NCI-H524 (cell line): Measurements from ENCODE around the gene CHSY3.

Experiments used
- DNase-seq, 2 experiments: peaks; one replicate each; lab custom pipeline; 2025; lab: John Stamatoyannopoulos, UW

Gene CHSY3

DNA sequence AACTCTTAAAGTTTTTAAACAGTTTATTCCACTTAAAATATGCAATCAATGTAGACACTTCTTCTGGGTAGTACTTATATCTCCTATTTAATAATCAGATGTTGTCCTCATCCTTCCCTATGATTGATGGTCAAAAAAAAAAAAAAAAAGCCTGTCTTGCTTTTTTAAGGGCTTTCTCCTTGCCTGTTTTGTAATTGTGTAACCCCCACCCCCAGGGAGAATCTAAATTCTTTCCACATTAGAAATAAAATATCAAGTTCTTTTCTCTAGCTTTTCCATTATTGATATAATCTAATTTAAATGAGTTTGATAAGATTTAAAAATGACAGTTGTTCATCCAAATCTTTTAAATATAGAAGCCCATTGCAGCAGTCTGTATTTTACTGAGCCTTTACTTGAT, 119.7 kb downstream of the CHSY3 start:
- no peak for DNase-seq

- no peak for DNase-seq
Measured at GRCh38 chr5:130025511-130025910, 121.2 kb downstream of the CHSY3 start.

GRCh38 chr5:130032807-130033206, 128.5 kb downstream of the CHSY3 start:
- no peak for DNase-seq

DNA sequence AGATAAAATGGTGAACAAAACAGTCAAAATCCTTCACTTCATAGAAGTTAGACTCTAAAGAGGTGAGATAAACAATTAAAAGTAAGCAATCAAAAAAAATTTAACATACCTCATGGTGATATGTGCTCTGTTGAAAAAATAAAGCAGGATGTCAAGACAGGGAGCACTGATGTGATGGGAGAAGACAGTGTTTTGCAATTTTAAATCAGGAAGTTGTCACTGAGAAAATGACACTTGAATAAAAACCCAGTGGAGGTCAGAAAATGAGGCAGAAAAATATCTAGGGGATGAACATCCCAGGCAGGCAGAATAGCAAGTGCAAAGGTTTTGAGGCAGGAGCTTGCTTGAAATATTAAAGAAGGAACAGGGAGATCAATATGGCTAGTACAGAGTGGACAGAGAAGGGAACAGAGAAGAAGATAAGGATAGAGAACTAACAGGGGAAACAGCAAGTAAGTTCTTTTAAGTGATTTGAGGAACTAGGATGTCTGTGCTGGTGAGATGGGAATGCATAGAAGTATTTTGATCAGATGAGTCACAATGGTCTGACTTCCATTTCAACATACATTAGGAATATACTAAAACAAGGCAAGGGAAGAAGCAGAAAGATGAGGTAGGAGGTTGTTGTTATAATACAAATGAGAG, 130.4 kb downstream of the CHSY3 start:
- DNase-seq, result no peak

DNA sequence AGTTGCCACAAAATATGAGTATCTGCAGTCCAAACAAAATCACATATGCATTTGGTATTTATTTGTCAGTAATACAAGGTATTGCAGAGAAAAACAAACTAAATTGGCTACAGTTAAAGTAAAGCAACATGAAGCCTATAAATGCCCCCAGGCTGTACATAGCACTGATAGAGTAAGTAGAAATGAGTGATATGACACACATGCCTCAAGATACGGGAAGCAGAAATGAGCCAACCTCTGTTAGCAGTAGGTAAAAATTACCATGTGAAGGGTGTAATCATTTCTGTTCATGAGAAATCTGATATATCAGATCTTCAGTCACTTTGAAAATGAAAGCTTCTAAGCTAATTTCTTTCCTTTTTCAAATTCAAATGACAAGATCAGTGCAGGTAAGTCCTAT, 131.1 kb downstream of the CHSY3 start:
- DNase-seq, result no peak

DNA sequence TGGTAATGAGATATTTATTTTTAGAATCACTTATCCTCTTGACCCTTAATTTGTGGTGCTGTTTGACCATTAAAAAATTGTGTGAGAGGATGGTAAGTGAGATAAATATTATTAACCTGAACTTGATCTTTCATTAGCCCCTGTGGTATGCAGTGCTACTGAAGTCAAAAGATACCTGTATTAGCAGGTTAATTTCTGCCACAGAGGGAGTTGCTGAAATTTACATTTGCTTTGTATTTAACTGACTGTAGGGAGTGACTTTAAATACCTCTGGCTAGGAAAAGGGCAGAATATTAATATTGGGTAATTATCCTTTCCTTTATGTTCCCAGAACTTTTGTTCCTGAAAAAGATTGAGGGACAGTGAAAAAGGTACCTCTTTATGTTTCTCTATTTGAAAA, 133.6 kb downstream of the CHSY3 start:
- DNase-seq, result no peak

DNA sequence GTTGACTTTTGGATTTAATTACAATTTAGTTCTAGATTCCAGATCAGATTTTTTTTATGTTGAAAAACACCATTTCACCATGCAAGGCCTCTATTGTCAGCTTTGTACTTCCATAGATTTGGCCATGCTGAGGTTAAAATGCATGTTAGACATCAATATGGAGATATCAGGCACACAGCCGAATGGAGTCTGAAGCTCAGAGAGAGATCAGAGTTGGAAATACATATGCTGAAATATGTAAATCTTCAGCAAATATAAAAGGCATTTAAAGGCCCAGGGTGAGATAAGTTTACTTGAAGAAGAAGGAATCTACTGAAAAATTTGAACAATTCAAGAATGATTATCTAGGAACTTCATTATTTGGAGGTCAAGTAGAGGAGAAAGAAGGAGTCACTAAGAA, 139.6 kb downstream of the CHSY3 start:
- DNase-seq, result no peak

GRCh38 chr5:130045334-130045733, 141.1 kb downstream of the CHSY3 start:
- DNase-seq, result no peak

DNA sequence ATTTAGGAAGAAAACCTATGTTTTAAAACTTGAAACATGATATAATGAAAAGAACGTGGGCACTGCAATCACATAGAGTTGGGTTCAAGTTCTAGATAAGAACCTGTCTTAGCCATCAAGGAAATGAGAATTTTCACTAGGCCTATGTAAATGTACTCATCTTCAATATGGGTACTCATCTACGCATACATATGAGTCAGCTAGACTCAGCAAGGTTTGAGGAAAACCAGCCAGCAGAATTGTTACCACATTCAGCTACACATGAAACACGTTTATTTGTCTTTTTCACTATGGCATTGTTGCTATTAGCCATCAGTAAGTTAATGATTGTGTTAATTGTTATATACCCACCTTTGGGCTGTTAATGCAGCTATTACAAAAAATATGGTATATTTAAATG, 146.3 kb downstream of the CHSY3 start:
- DNase-seq, result no peak

DNA sequence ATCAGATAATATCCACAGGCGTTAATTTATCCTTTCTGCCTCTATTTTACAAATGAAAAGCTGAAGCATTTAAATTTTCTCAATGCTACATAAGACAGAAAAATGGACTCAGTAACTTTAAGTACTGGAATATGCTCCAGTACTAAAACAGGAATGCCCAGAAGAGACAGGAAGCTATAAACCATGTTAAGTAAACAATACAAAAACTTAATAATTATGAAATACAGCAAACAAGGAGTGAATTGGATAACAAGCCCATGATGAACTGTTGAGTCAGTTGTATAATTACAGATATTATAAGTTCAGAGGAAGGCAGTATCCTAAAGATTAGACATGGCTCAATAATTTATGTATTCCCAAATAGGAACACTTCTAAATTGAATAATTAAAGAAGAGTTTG, 148.5 kb downstream of the CHSY3 start:
- DNase-seq, result no peak

GRCh38 chr5:130055572-130055971, 151.3 kb downstream of the CHSY3 start:
- DNase-seq, result no peak

DNA sequence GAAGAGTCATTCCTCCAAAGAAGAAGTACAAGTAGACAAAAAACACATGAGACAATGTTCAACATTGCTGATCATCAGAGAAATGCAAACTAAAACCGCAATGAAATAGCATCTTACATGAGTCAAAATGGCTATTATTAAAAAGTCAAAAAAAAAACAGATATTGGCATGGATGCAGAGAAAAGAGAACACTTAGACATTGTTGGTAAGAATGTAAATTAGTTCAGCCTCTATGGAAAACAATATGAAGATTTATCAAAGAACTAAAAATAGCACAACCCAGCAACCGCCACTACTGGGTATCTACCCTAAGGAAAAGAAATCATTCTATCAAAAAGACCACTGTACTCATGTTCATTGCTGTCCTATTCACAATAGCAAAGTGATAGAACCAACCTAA, 157.5 kb downstream of the CHSY3 start:
- no peak for DNase-seq

- DNase-seq, result no peak
Measured at GRCh38 chr5:130063603-130064002, 159.3 kb downstream of the CHSY3 start.

- DNase-seq, result no peak
Measured at GRCh38 chr5:130064484-130064883, 160.2 kb downstream of the CHSY3 start.

DNA sequence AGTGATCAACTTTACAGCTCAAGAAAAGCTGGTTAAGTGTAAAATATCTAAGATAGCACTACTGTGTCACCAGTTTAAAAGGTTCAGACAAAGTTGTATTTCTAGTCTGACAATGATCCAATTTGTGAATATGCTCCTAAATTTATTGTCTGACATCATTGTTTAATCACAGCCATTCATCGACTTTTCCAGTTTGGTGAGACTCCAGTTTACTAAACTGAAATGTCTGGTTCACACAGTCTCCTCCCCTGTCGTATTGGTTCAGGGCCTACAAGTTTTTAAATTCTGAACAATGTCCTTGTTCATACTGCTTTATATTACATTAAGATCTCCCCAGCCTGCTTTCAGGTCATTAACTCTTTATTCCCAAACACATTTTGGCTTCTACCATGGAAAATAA, 161.4 kb downstream of the CHSY3 start:
- DNase-seq, result no peak

DNA sequence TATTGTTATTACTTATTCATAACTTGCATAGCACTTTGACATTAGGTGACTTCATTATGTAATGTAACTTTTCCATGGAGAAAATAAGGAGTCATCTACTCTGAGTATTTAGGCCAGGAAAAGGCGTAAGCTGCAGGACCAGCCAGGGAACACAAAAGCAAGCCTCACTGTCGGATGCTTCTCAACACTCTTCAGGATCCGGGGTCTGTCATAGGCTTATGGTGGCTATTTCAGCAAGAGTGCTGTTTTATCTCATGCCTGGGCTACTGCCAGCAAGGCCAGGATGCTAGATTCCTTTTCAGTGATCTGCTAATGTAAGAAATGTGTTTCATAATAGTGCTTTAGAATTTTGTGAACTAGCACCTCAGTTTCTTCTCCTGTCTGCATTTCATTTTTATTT, 162.4 kb downstream of the CHSY3 start:
- no peak for DNase-seq

DNA sequence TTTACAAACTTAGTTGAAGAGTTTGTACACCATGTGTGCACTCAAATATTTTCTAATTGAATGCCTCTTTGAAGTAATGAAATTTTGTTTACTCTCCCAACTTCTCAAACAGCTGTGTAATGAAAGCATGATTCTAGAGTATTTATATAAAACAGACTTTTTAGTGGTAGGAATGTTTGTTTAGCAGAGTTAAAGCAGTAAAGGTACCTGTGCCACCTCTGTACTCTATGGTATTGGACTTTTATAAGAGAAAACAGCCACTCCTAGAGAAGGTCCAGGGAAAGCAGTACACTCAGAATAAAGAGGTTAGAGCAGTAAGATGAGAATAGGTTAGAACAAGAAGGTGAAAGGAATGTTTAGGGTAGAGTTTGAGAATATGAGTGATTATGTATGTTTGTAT, 163.1 kb downstream of the CHSY3 start:
- DNase-seq, result no peak

DNA sequence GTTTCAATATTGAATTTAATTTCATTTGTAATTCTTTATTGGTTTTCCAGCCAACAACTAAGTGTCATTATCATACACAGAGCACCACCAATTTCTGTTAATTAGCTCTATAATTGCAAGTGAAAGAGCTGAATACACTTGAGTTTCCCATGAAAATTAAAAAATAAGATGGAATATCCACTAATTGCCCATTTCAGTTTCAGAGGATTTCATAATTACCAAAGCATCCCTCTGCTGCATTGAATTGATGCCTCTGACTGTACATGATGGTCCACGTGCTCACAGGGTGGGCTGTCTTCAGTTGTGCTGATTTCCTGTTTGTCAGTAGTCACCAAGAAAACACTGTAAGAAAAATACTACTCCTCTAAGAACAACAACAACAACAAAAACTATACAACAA, 163.8 kb downstream of the CHSY3 start:
- no peak for DNase-seq

GRCh38 chr5:130068988-130069387, 164.7 kb downstream of the CHSY3 start:
- DNase-seq, result no peak

DNA sequence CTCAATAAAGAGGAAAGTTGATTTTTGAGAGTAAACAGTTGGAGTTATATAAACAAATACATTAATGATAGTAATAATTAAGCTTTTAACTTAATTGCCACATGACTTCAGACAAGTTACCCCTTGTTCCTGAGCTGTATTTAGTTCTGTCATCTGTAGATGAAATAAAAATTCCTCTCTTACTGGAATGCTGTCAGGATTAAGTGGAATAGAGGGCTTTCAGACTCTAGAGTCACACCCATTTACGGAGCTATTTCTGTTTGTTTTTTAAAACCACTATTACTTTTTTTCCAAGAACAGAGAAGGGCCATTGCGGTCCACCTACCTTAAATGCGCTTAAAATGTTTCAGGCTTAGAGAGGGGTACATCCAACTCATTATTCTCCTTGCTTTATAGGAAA, 170.6 kb downstream of the CHSY3 start:
- no peak for DNase-seq

GRCh38 chr5:130077007-130077406, 172.7 kb downstream of the CHSY3 start:
- DNase-seq, result no peak

DNA sequence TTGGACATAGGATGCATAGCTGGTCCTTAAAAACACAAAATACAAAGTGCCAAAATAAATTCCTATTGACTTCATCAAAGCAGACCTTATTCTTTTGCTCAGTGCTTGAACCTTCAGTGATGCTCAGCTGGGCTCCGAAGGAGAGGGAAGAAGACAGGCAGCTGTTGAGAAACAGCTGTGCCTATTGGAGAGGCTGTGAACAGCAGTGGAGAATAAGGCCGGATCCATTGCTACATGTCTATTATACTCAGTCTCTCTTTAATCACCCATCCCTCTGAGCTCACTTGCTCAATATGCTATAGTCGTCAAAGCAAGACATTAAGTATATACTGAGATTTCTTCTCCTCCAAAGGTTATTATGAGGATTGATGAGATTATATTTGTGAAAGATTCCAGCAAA, 174.4 kb downstream of the CHSY3 start:
- DNase-seq, result no peak

GRCh38 chr5:130090569-130091270, 186.5 kb downstream of the CHSY3 start:
- no peak for DNase-seq

DNA sequence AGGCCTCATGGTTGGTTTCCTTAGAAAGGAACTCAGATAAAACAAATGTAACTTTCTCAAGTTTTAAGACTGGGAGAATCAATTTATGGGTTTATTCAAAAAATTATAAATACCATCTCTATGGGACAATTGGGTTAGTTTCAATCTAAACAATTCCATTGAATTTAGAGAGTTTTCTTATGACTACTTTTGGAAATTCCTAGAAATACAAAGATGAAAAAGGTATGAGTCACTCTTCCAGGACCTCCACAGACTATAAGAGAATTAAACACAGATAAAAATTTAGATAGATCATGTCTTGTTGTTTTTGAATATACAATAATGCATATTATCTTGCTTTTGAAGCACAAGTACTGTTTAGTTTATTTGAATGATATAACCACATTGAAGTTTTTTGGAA, 188.7 kb downstream of the CHSY3 start:
- no peak for DNase-seq
